ENCODE measurements around the gene SHISA2. TPM values are rescaled to one million over a fixed set of nuclear protein-coding genes. Genes with fewer than 3 reads are reported as not detected.

The SHISA2 gene
- total and polyA plus RNA-seq, 2 donors (not counting 1 experiment from before 2014, with no cell fraction given): under 0.01 to 0.02 TPM

DNA sequence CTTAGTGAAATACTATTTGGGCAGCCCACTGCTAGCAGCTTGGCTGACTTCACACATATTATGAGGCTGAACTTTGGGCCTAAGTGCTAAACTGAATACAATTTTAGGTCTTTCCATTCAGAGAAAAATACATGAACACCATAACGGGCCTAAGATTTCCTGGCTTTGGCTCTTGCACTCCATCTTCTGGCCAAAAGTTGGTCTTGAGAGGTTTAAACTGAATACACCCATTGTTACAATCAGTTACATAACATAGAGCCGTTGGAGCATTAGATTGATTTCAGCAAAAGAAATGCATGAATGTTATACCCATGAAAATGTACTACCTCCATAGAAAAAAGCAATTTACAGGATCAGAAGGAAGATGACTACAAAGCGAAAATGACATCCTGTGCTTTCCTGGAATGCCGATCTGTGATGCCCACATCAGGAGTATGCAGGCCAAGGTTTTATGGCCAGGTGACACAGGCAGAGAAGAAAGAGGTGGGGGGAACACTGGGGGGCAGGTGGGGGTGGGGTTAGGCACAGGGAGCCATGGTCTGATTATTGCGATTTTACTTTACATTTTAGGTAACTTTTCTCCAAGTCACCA is 11.1 kb upstream of the SHISA2 start:
- Histone ChIP-seq H3K27me3 (ENCODE audit: control insufficient read depth, insufficient read depth, low read length) (no peaks in the 10 kb centered on the region), H3K9ac (ENCODE audit: insufficient read depth, low read length) (no peak overlapping the region), H3K79me2 (ENCODE audit: control insufficient read depth, insufficient read depth, low read length) (no peaks in the 10 kb centered on the region), H3K4me2 (ENCODE audit: extremely low read depth, insufficient read depth, low read length) (no peak overlapping the region), H2AFZ (ENCODE audit: low read length) (no peak overlapping the region), H3K36me3 (ENCODE audit: control insufficient read depth, insufficient read depth, low read length) (no peaks in the 10 kb centered on the region), H3K9me3 (ENCODE audit: control insufficient read depth, insufficient read depth, low read depth, low read length) (no peaks in the 10 kb centered on the region), H3K4me3 (replicated peaks in 1 of 4; ENCODE audit: control extremely low read depth in 1 of 4, insufficient read depth in 1 of 4, low read depth in 3 of 4, low read length in 4 of 4) (no peak overlapping the region), H4K20me1 (ENCODE audit: control insufficient read depth, extremely low read depth, insufficient read depth, low read length) (no peaks in the 10 kb centered on the region), H3K4me1 (ENCODE audit: control insufficient read depth, extremely low read depth, insufficient read depth, low read length) (no peaks in the 10 kb centered on the region), H3K27ac (ENCODE audit: insufficient read depth, low read length) (no peak overlapping the region)
- DNase-seq (ENCODE audit: low read depth in 2 of 2): peak; percentile 58 to 78
- TF ChIP-seq EZH2 (IDR thresholded peaks at IDR 0.05; ENCODE audit: low read length, missing control alignments): no peak
- TF ChIP-seq, protein P1, sequence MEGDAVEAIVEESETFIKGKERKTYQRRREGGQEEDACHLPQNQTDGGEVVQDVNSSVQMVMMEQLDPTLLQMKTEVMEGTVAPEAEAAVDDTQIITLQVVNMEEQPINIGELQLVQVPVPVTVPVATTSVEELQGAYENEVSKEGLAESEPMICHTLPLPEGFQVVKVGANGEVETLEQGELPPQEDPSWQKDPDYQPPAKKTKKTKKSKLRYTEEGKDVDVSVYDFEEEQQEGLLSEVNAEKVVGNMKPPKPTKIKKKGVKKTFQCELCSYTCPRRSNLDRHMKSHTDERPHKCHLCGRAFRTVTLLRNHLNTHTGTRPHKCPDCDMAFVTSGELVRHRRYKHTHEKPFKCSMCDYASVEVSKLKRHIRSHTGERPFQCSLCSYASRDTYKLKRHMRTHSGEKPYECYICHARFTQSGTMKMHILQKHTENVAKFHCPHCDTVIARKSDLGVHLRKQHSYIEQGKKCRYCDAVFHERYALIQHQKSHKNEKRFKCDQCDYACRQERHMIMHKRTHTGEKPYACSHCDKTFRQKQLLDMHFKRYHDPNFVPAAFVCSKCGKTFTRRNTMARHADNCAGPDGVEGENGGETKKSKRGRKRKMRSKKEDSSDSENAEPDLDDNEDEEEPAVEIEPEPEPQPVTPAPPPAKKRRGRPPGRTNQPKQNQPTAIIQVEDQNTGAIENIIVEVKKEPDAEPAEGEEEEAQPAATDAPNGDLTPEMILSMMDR (conservative IDR thresholded peaks at IDR 0.05 in 1 of 2, IDR thresholded peaks at IDR 0.05 in 1 of 2; ENCODE audit: low read depth in 1 of 2, low read length in 2 of 2): peak; percentile 68 to 87

DNA sequence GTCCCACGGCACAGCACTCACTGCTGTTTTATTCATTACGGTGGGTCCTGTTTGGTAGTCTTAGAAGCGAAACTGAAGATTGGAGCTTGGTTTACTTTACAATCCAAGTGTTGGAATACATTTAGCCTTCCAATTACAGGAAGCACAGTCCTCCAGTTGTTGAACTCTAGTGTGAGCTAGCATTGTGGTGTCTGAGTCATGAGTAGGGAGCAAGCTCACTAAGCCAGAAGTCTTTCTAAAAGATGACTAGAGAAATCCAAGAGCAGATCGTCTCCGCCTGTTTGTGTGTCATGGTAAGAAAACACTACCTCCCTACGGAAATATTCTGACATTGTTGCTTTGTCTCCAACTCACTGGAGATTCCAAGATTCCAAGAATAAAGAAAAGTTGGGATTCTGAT is 10.1 kb upstream of the SHISA2 start:
- peak; percentile 68 to 93 for DNase-seq (ENCODE audit: low read depth in 2 of 2)
- TF ChIP-seq, protein P1 (conservative IDR thresholded peaks at IDR 0.05 in 1 of 2, IDR thresholded peaks at IDR 0.05 in 1 of 2; ENCODE audit: low read depth in 1 of 2, low read length in 2 of 2): no peak
- TF ChIP-seq EZH2 (IDR thresholded peaks at IDR 0.05; ENCODE audit: low read length, missing control alignments): no peak
- Histone ChIP-seq H3K27ac (ENCODE audit: insufficient read depth, low read length) (no peak overlapping the region), H3K4me3 (replicated peaks in 1 of 4; ENCODE audit: control extremely low read depth in 1 of 4, insufficient read depth in 1 of 4, low read depth in 3 of 4, low read length in 4 of 4) (no peak overlapping the region), H3K36me3 (ENCODE audit: control insufficient read depth, insufficient read depth, low read length) (no peaks in the 10 kb centered on the region), H3K4me1 (ENCODE audit: control insufficient read depth, extremely low read depth, insufficient read depth, low read length) (no peaks in the 10 kb centered on the region), H3K79me2 (ENCODE audit: control insufficient read depth, insufficient read depth, low read length) (no peaks in the 10 kb centered on the region), H3K4me2 (ENCODE audit: extremely low read depth, insufficient read depth, low read length) (no peak overlapping the region), H4K20me1 (ENCODE audit: control insufficient read depth, extremely low read depth, insufficient read depth, low read length) (no peaks in the 10 kb centered on the region), H3K9ac (ENCODE audit: insufficient read depth, low read length) (no peak overlapping the region), H2AFZ (ENCODE audit: low read length) (no peak overlapping the region), H3K9me3 (ENCODE audit: control insufficient read depth, insufficient read depth, low read depth, low read length) (no peaks in the 10 kb centered on the region), H3K27me3 (ENCODE audit: control insufficient read depth, insufficient read depth, low read length) (no peaks in the 10 kb centered on the region)

DNA sequence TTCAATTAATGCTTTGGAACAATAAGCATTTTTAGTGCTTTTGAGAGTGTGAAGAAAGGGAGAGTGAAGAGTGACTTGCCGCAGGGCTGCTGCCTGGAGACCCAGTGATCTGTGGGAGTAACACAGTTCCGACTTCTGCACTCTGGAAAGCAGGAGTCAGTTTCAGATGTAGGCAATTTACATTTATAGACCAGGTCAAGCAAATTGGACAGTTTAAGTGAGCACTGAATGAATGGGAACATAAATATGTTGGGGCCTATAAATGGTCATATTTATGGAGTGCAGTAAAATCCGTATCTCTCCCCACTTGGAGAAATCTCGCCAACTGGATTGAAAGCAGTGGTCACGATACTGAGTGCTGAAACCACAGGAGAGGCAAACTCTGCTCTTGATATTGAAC is 9.4 kb upstream of the SHISA2 start:
- Histone ChIP-seq H3K79me2 (ENCODE audit: control insufficient read depth, insufficient read depth, low read length) (no peaks in the 10 kb centered on the region), H3K4me1 (ENCODE audit: control insufficient read depth, extremely low read depth, insufficient read depth, low read length) (no peaks in the 10 kb centered on the region), H2AFZ (ENCODE audit: low read length) (no peak overlapping the region), H3K27ac (ENCODE audit: insufficient read depth, low read length) (no peak overlapping the region), H3K27me3 (ENCODE audit: control insufficient read depth, insufficient read depth, low read length) (no peaks in the 10 kb centered on the region), H3K9ac (ENCODE audit: insufficient read depth, low read length) (no peak overlapping the region), H3K36me3 (ENCODE audit: control insufficient read depth, insufficient read depth, low read length) (no peaks in the 10 kb centered on the region), H3K9me3 (ENCODE audit: control insufficient read depth, insufficient read depth, low read depth, low read length) (no peaks in the 10 kb centered on the region), H3K4me3 (replicated peaks in 1 of 4; ENCODE audit: control extremely low read depth in 1 of 4, insufficient read depth in 1 of 4, low read depth in 3 of 4, low read length in 4 of 4) (no peak overlapping the region), H4K20me1 (ENCODE audit: control insufficient read depth, extremely low read depth, insufficient read depth, low read length) (no peaks in the 10 kb centered on the region), H3K4me2 (ENCODE audit: extremely low read depth, insufficient read depth, low read length) (no peak overlapping the region)
- DNase-seq (ENCODE audit: low read depth in 2 of 2): no peak
- TF ChIP-seq, protein P1 (conservative IDR thresholded peaks at IDR 0.05 in 1 of 2, IDR thresholded peaks at IDR 0.05 in 1 of 2; ENCODE audit: low read depth in 1 of 2, low read length in 2 of 2): no peak
- no peak for TF ChIP-seq EZH2 (IDR thresholded peaks at IDR 0.05; ENCODE audit: low read length, missing control alignments)
